Measurements from ENCODE around the gene TLX1.

Gene TLX1

DNA sequence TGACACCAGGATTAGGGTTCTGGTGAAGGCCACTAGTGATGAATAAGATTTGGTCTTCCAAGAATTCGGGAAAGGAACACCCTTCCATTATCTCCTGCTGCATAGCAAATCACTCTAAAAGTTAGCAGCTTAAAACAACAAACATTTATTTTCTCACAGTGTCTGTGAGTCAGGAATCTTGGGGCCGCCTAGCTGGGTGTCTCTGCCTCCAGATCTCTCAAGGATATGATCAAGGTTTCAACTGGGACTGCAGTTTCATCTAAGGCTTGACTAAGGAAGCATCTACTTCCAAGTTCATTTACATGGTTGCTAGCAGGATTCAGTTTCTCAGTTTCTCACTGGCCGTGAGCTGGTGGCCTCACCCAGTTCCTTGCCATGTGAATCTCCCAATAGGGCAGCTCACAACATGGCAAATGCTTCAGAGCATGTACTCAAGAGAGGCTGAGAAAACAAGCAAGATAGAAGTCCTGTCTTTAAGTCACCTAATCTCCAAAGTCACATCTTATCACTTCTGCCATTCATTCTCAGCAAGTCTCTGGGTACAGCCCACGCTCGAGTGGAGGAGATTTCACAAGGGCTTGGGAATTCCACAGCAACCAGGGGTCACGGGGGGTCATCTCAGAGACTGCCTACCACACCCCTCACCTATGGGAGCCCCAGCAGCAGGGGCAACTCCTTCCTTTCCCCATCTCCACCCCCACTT lies 26.8 kb downstream of the TLX1 start:
- H3K4me3 ChIP-seq (ENCODE audit: low read depth, low read length), result no peak overlapping the region

DNA sequence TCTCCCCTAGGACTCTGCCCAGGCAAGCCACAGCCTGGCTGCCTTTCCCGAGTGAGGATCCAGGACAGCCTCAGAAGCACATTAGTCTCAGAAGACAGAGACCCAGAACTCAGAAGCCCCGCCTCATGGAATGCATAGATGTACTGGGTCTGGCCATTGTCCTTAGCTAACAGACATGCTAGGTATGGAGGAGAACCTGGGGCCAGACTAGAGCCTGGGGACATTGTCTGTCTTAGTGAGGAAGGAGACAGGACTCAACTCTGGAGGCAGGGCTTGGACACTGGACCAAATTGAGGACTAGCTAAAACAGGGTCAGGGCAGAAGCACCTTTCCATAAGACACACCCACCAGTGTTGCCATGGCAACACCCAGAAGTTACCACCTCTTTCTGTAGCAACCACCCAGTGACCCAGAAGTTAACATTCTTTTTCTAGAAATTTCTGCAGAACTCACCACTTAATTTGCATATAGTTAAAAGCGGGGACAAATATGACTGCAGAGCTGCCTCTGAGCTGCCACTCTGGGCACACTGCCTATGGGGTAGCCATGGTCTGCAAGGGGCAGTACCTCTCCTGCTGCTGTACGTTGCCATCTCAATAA lies 27.5 kb downstream of the TLX1 start:
- H3K4me1 ChIP-seq (ENCODE audit: control insufficient read depth, insufficient read depth, low read length), result peaks cover 5% of the 10 kb centered on the region; the same call in 1 of the 2 replicates
- H3K27me3 ChIP-seq (ENCODE audit: control insufficient read depth, insufficient read depth, low read length), result peaks cover 46% of the 10 kb centered on the region
- no peak overlapping the region for H3K4me3 ChIP-seq (ENCODE audit: low read depth, low read length)
- H3K9me3 ChIP-seq (ENCODE audit: control insufficient read depth, insufficient read depth, low read length), result no peaks in the 10 kb centered on the region
- H3K36me3 ChIP-seq (ENCODE audit: control insufficient read depth, insufficient read depth, low read length), result no peaks in the 10 kb centered on the region
- H3K27ac ChIP-seq (ENCODE audit: low read depth, low read length), result no peak overlapping the region
- H3K9ac ChIP-seq (ENCODE audit: low read depth, low read length), result no peak overlapping the region

More for the DNA sequence above, 26.8 kb downstream of the TLX1 start:
- H3K27ac ChIP-seq (ENCODE audit: low read depth, low read length), result no peak overlapping the region
- H3K9me3 ChIP-seq (ENCODE audit: control insufficient read depth, insufficient read depth, low read length), result no peaks in the 10 kb centered on the region
- H3K27me3 ChIP-seq (ENCODE audit: control insufficient read depth, insufficient read depth, low read length), result peaks cover 44% of the 10 kb centered on the region
- peaks cover 5% of the 10 kb centered on the region; the same call in 1 of the 2 replicates for H3K4me1 ChIP-seq (ENCODE audit: control insufficient read depth, insufficient read depth, low read length)
- no peak overlapping the region for H3K9ac ChIP-seq (ENCODE audit: low read depth, low read length)
- no peaks in the 10 kb centered on the region for H3K36me3 ChIP-seq (ENCODE audit: control insufficient read depth, insufficient read depth, low read length)

DNA sequence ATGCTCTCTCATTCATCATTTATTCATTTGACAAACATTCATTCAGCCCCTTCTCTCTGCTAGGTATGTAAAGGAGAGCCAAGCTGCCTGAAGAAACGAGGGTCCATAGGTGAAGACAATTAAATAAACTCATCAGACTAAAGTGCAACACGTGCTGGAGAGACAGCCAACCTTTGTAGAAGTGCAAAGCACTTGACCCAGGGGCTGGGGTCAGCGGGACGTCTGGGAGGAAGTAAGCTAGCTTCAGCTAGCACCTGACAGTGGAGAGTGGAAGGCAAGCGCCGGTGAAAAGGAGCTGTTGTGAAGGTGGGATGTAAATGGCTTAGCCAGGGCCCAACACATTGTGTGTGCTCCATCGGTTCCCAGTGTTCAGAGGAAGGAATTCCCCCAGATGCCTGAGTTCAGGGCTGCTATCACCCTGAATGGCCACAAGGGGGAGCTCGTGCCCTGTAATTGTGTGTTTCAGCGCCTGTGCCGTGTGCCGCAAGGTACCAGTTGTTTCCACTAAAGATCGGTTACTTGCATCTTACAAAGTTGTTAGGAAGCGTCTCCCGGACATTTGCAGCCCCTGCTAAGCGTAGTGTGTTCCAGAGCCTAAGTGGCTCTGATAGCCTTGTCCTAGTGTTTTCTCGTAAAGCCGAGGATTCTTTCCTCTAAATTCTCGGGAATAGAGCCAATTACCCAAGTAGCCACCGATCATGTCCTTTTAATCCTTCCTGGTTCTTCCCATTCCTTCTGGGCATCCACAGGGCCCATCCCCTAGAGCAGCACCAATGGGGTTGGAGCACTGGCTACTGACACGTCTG lies 30.6 kb downstream of the TLX1 start:
- Histone ChIP-seq H3K4me1 (ENCODE audit: control insufficient read depth, insufficient read depth, low read length) (peaks cover 5% of the 10 kb centered on the region; the same call in 1 of the 2 replicates), H3K9ac (ENCODE audit: low read depth, low read length) (no peak overlapping the region), H3K27ac (ENCODE audit: low read depth, low read length) (no peak overlapping the region), H3K27me3 (ENCODE audit: control insufficient read depth, insufficient read depth, low read length) (peaks cover 34% of the 10 kb centered on the region), H3K9me3 (ENCODE audit: control insufficient read depth, insufficient read depth, low read length) (no peaks in the 10 kb centered on the region), H3K36me3 (ENCODE audit: control insufficient read depth, insufficient read depth, low read length) (no peaks in the 10 kb centered on the region), H3K4me3 (ENCODE audit: low read depth, low read length) (peak overlapping the region; percentile 5; the same call in 1 of the 2 replicates)

DNA sequence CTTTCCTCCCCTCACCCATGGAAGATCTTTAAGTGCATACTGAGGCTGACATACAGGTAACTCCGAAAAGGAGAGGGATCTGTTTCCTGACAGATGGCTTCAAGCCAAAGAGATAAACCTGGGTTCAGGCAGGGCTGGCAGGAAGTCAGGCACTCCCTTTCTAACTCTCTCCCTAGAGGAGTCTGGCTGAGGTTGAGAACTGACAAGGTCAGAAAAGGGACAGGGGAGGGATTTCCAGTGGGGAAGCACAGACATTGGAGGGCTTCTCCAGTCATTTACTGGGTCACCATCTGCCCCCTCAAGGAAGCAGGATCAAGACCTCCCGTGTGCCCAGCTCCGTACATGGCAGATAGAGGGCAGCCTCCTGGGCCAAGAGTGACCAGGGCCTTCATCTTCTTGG lies 31.6 kb downstream of the TLX1 start:
- H3K36me3 ChIP-seq (ENCODE audit: control insufficient read depth, insufficient read depth, low read length), result no peaks in the 10 kb centered on the region
- H3K27ac ChIP-seq (ENCODE audit: low read depth, low read length), result no peak overlapping the region
- peaks cover 5% of the 10 kb centered on the region; the same call in 1 of the 2 replicates for H3K4me1 ChIP-seq (ENCODE audit: control insufficient read depth, insufficient read depth, low read length)
- H3K27me3 ChIP-seq (ENCODE audit: control insufficient read depth, insufficient read depth, low read length), result peaks cover 33% of the 10 kb centered on the region
- H3K9ac ChIP-seq (ENCODE audit: low read depth, low read length), result no peak overlapping the region
- H3K4me3 ChIP-seq (ENCODE audit: low read depth, low read length), result no peak overlapping the region
- H3K9me3 ChIP-seq (ENCODE audit: control insufficient read depth, insufficient read depth, low read length), result no peaks in the 10 kb centered on the region

DNA sequence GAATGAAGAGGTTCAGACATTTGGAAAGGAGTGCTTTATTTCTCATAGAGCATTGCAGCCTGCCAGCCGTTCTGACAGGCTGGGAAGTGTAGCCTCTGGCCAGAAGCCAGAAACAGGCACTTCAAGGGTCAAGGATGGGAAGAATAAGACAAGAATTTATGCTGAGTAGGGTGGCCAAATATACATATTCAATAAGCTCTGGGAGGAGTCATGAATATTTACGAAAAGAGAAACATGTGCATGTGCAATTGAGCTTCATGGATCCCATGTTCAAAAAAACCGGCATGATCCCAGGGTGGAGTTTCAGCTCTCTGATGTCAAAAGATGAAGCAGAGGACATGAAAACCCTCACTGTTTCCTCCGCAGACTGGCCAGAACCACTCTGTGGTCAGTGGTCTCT lies 32.9 kb downstream of the TLX1 start:
- no peaks in the 10 kb centered on the region for H3K9me3 ChIP-seq (ENCODE audit: control insufficient read depth, insufficient read depth, low read length)
- H3K27me3 ChIP-seq (ENCODE audit: control insufficient read depth, insufficient read depth, low read length), result peaks cover 26% of the 10 kb centered on the region
- H3K27ac ChIP-seq (ENCODE audit: low read depth, low read length), result no peak overlapping the region
- H3K36me3 ChIP-seq (ENCODE audit: control insufficient read depth, insufficient read depth, low read length), result no peaks in the 10 kb centered on the region
- H3K4me1 ChIP-seq (ENCODE audit: control insufficient read depth, insufficient read depth, low read length), result peaks cover 5% of the 10 kb centered on the region; the same call in 1 of the 2 replicates
- H3K4me3 ChIP-seq (ENCODE audit: low read depth, low read length), result no peak overlapping the region
- no peak overlapping the region for H3K9ac ChIP-seq (ENCODE audit: low read depth, low read length)

DNA sequence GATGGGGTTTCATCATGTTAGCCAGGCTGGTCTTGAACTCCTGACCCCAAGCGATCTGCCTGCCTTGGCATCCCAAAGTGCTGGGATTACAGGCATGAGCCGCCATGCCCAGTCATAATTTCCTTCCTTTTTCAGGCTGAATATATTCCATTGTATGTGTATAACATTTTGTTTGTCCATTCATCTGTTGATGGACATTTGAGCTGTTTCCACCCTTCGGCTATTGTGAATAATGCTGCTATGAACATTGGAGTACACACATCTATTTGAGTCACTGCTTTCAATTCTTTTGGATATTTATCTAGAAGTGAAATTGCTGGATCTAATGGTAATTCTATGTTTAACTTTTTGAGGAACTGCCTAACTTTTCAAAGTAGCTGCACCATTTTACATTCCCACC lies 34.6 kb downstream of the TLX1 start:
- Histone ChIP-seq H3K36me3 (ENCODE audit: control insufficient read depth, insufficient read depth, low read length) (no peaks in the 10 kb centered on the region), H3K4me3 (ENCODE audit: low read depth, low read length) (no peak overlapping the region), H3K4me1 (ENCODE audit: control insufficient read depth, insufficient read depth, low read length) (peaks cover 5% of the 10 kb centered on the region; the same call in 1 of the 2 replicates), H3K27me3 (ENCODE audit: control insufficient read depth, insufficient read depth, low read length) (peaks cover 22% of the 10 kb centered on the region), H3K9me3 (ENCODE audit: control insufficient read depth, insufficient read depth, low read length) (no peaks in the 10 kb centered on the region), H3K27ac (ENCODE audit: low read depth, low read length) (no peak overlapping the region), H3K9ac (ENCODE audit: low read depth, low read length) (no peak overlapping the region)

DNA sequence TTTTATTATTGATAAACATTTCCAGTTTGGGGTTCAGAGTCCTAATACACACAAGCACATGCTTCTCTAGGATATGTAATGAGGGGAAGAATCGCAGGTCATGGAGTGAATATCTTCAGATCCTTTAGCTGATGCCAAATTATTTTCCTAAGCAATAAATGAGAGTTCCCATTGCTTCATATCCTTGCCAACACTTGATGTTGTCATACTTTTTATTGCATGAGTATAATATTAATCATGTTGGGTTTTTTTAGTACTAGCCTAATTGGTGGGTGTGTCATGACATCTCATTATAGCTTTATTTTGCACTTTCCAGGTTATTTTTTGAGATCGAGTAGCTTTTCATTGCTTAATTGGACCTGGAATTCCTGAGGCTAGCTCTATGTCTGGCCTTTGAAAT lies 35.3 kb downstream of the TLX1 start:
- Histone ChIP-seq H3K27ac (ENCODE audit: low read depth, low read length) (no peak overlapping the region), H3K36me3 (ENCODE audit: control insufficient read depth, insufficient read depth, low read length) (no peaks in the 10 kb centered on the region), H3K9me3 (ENCODE audit: control insufficient read depth, insufficient read depth, low read length) (no peaks in the 10 kb centered on the region), H3K4me3 (ENCODE audit: low read depth, low read length) (no peak overlapping the region), H3K4me1 (ENCODE audit: control insufficient read depth, insufficient read depth, low read length) (peaks cover 1% of the 10 kb centered on the region; the same call in 1 of the 2 replicates), H3K27me3 (ENCODE audit: control insufficient read depth, insufficient read depth, low read length) (peaks cover 22% of the 10 kb centered on the region), H3K9ac (ENCODE audit: low read depth, low read length) (no peak overlapping the region)

DNA sequence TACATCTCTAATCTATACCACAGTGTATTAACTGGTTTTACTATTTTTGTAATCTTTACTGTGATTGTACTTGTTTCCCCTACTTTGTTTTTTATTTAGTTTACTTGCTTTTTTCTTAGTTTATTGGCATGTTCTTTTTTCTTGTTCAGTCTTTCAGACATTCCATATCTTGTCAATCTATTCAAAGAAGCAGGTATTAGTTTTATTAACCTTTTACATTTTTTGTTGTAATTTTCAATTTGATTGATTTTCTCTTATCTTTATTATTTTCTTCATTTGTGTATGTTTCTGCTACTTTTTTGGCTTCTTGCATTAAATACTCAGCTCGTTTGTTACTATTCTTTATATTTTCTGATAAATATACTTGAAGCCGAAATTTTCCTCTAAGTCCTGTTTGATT lies 41.6 kb downstream of the TLX1 start:
- no peak overlapping the region for H3K4me3 ChIP-seq (ENCODE audit: low read depth, low read length)
- no peaks in the 10 kb centered on the region for H3K4me1 ChIP-seq (ENCODE audit: control insufficient read depth, insufficient read depth, low read length)
- no peaks in the 10 kb centered on the region for H3K27me3 ChIP-seq (ENCODE audit: control insufficient read depth, insufficient read depth, low read length)
- H3K36me3 ChIP-seq (ENCODE audit: control insufficient read depth, insufficient read depth, low read length), result no peaks in the 10 kb centered on the region
- no peaks in the 10 kb centered on the region for H3K9me3 ChIP-seq (ENCODE audit: control insufficient read depth, insufficient read depth, low read length)
- no peak overlapping the region for H3K27ac ChIP-seq (ENCODE audit: low read depth, low read length)
- H3K9ac ChIP-seq (ENCODE audit: low read depth, low read length), result no peak overlapping the region

DNA sequence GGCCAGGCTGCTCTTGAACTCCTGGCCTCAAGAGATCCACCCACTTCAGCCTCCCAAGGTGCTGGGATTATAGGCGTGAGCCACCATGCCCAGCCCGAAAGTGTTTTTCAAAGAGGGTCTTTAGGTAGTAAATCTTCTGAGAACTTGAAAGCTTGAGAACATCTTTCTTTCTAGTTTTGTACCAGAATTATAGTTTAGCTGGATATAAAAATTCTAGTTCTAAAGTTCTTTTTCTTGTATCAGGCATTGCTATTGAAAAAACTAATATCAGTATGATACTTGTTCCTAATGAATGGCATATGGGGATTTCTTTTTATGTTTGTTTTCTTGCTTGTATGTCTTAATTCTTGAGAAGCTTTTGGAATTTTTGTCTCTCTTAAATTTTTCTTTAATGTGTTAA lies 43.2 kb downstream of the TLX1 start:
- Histone ChIP-seq H3K36me3 (ENCODE audit: control insufficient read depth, insufficient read depth, low read length) (no peaks in the 10 kb centered on the region), H3K9me3 (ENCODE audit: control insufficient read depth, insufficient read depth, low read length) (no peaks in the 10 kb centered on the region), H3K4me3 (ENCODE audit: low read depth, low read length) (no peak overlapping the region), H3K9ac (ENCODE audit: low read depth, low read length) (no peak overlapping the region), H3K27ac (ENCODE audit: low read depth, low read length) (no peak overlapping the region), H3K27me3 (ENCODE audit: control insufficient read depth, insufficient read depth, low read length) (no peaks in the 10 kb centered on the region), H3K4me1 (ENCODE audit: control insufficient read depth, insufficient read depth, low read length) (no peaks in the 10 kb centered on the region)

DNA sequence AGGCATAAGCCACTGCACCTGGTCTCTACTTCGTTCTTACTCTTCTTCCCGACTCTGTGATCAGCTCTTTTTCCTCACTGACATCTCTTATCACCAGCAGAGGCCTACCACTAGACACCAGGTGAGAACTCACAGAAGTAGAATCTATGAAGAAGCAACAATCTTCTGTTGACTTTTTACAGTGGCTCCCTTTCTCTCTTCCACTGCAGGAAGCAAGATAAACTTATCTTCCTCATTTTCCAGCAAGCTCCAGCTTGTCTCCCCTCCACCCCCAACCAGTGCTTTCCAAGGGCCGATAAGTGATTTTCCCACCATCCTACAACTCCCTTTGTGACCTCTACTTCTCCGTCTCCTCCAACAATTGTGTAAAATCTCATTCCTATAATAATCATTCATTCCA lies 45.5 kb downstream of the TLX1 start:
- no peaks in the 10 kb centered on the region for H3K27me3 ChIP-seq (ENCODE audit: control insufficient read depth, insufficient read depth, low read length)
- H3K9me3 ChIP-seq (ENCODE audit: control insufficient read depth, insufficient read depth, low read length), result no peaks in the 10 kb centered on the region
- no peak overlapping the region for H3K27ac ChIP-seq (ENCODE audit: low read depth, low read length)

DNA sequence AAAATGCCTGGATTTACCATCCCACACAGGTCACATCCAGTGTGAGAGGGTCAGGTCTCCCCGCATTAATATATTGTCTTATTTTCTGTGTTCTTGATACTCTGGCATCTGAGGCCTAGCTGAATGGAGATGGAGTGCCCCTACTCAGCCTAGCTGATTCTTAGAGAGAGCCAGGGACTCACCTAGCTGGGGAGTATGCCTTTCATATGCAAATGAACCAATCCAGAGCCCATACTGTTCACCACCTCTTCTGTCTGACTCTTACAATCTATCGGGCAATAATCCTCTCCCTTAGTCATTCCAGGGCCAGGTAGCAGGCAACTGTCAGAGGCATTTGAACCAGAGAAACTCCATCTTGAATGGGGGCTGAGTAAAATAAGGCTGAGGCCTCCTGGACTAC lies 51.8 kb downstream of the TLX1 start:
- no peaks in the 10 kb centered on the region for H3K36me3 ChIP-seq (ENCODE audit: control insufficient read depth, insufficient read depth, low read length)
- H3K27me3 ChIP-seq (ENCODE audit: control insufficient read depth, insufficient read depth, low read length), result no peaks in the 10 kb centered on the region
- no peaks in the 10 kb centered on the region for H3K9me3 ChIP-seq (ENCODE audit: control insufficient read depth, insufficient read depth, low read length)
- H3K9ac ChIP-seq (ENCODE audit: low read depth, low read length), result no peak overlapping the region
- H3K4me3 ChIP-seq (ENCODE audit: low read depth, low read length), result no peak overlapping the region
- no peak overlapping the region for H3K27ac ChIP-seq (ENCODE audit: low read depth, low read length)
- peaks cover 9% of the 10 kb centered on the region for H3K4me1 ChIP-seq (ENCODE audit: control insufficient read depth, insufficient read depth, low read length)

More for the DNA sequence above, 45.5 kb downstream of the TLX1 start:
- Histone ChIP-seq H3K9ac (ENCODE audit: low read depth, low read length) (no peak overlapping the region), H3K4me1 (ENCODE audit: control insufficient read depth, insufficient read depth, low read length) (no peaks in the 10 kb centered on the region), H3K4me3 (ENCODE audit: low read depth, low read length) (no peak overlapping the region), H3K36me3 (ENCODE audit: control insufficient read depth, insufficient read depth, low read length) (no peaks in the 10 kb centered on the region)
